Naive B cell (primary cell): ENCODE data around the gene PNLIPRP1. TPM values are rescaled to one million over a fixed set of nuclear protein-coding genes. Genes with fewer than 3 reads are reported as not detected.

Experiments used
- ATAC-seq, 2 donors: fragments of 150-1000 bp; cut with Tn5 transposase; 2 replicates each; pipeline ENCODE4 v1.10.0; 2021; ENCODE audit warnings: low read depth in 2 of 2, mild to moderate bottlenecking in 2 of 2, moderate library complexity in 2 of 2
- DNase-seq: peaks from one replicate; pipeline ENCODE4 v3.0.0; 2022
- H3K27ac Mint-ChIP-seq, 6 donors: one replicate each; pipeline ENCODE4 v1.8.0; 2020 to 2022; ENCODE audit warnings: mild to moderate bottlenecking in 6 of 6, mixed read lengths in 6 of 6, moderate library complexity in 5 of 6, inconsistent platforms in 2 of 6
- H3K27me3 Mint-ChIP-seq, 3 donors: one replicate each; pipeline ENCODE4 v1.8.0; 2021 to 2022; ENCODE audit warnings: mixed read lengths in 3 of 3, mild to moderate bottlenecking in 1 of 3
- H3K36me3 Mint-ChIP-seq, 2 donors: one replicate each; pipeline ENCODE4 v1.8.0; 2020 to 2022; ENCODE audit warnings: mixed read lengths in 2 of 2, inconsistent platforms in 1 of 2, mild to moderate bottlenecking in 1 of 2
- H3K4me1 Mint-ChIP-seq, 3 donors: one replicate each; pipeline ENCODE4 v1.8.0; 2020 to 2022; ENCODE audit warnings: mixed read lengths in 3 of 3, inconsistent platforms in 1 of 3, mild to moderate bottlenecking in 1 of 3, moderate library complexity in 1 of 3
- H3K4me3 Mint-ChIP-seq, 8 donors: one replicate each; pipeline ENCODE4 v1.8.0; 2020 to 2022; ENCODE audit warnings: mild to moderate bottlenecking in 8 of 8, mixed read lengths in 8 of 8, moderate library complexity in 8 of 8, inconsistent platforms in 2 of 8
- H3K9me3 Mint-ChIP-seq, 7 donors: one replicate each; pipeline ENCODE4 v1.8.0; 2020 to 2022; ENCODE audit warnings: mixed read lengths in 7 of 7, mild to moderate bottlenecking in 5 of 7, inconsistent platforms in 2 of 7, moderate library complexity in 1 of 7
- polyA plus RNA-seq, 6 donors: library from polyadenylated mRNA; unstranded; fragments of 300-500 nt; fragmentation: Illumina TruSeq; gene quantifications; one replicate each; pipeline ENCODE4 v1.2.3, GENCODE V29; 2021; ENCODE audit warnings: low read depth in 6 of 6

The PNLIPRP1 gene
- not detected for polyA plus RNA-seq

GRCh38 chr10:116590590-116591444, at the start of gene PNLIPRP1:
Gene PNLIPRP1, plus strand, starts transcription at chr10:116590959. Its CDS starts 171 bp downstream, at chr10:116591130.
- peaks cover 0 to 16% (median 3%) of the 10 kb centered on the region in 7 donors for H3K9me3 Mint-ChIP-seq
- no peaks in the 10 kb centered on the region for H3K4me1 Mint-ChIP-seq
- ATAC-seq, result no peak
- DNase-seq, result no peak
- no peak within 1 kb of the TSS for H3K27ac Mint-ChIP-seq
- H3K27me3 Mint-ChIP-seq, result no peaks in the 10 kb centered on the region
- H3K4me3 Mint-ChIP-seq, result no peak within 1 kb of the TSS
- no peaks in the 10 kb centered on the region for H3K36me3 Mint-ChIP-seq

GRCh38 chr10:116542007-116542677, 48.6 kb upstream of the PNLIPRP1 start:
- Mint-ChIP-seq H3K36me3 (no peaks in the 10 kb centered on the region), H3K4me1 (no peaks in the 10 kb centered on the region), H3K27ac (no peak overlapping the region), H3K4me3 (no peak overlapping the region), H3K9me3 (peaks cover under 1 to 12% (median 4%) of the 10 kb centered on the region in 7 donors), H3K27me3 (peaks cover 0 to 5% (median 0%) of the 10 kb centered on the region in 3 donors)
- no peak for DNase-seq
- no peak for ATAC-seq

GRCh38 chr10:116545122-116545521, 45.6 kb upstream of the PNLIPRP1 start:
- no peak for ATAC-seq
- Mint-ChIP-seq H3K9me3 (peaks cover 0 to 5% (median under 1%) of the 10 kb centered on the region in 7 donors), H3K27ac (no peak overlapping the region), H3K36me3 (no peaks in the 10 kb centered on the region), H3K27me3 (peaks cover 0 to 5% (median 4%) of the 10 kb centered on the region in 3 donors), H3K4me3 (no peak overlapping the region), H3K4me1 (no peaks in the 10 kb centered on the region)
- no peak for DNase-seq

- H3K27ac Mint-ChIP-seq, result no peak within 1 kb of the TSS
- no peak within 1 kb of the TSS for H3K4me3 Mint-ChIP-seq
- peaks cover 0 to 4% (median 3%) of the 10 kb centered on the region in 3 donors for H3K27me3 Mint-ChIP-seq
- DNase-seq (no peak), ATAC-seq (no peak)
- no peaks in the 10 kb centered on the region for H3K36me3 Mint-ChIP-seq
- peaks cover 0 to 4% (median 0%) of the 10 kb centered on the region in 7 donors for H3K9me3 Mint-ChIP-seq
- no peaks in the 10 kb centered on the region for H3K4me1 Mint-ChIP-seq
These were observed 45.0 kb upstream of the PNLIPRP1 start, which contains the start of gene PNLIP for GRCh38 chr10:116545756-116546155. Gene PNLIP, plus strand, starts transcription at chr10:116545931. Its CDS starts 162 bp downstream, at chr10:116546093.

GRCh38 chr10:116548301-116548700, 42.5 kb upstream of the PNLIPRP1 start:
- no peak for ATAC-seq
- H3K36me3 Mint-ChIP-seq, result no peaks in the 10 kb centered on the region

GRCh38 chr10:116553378-116553980, 37.3 kb upstream of the PNLIPRP1 start:
- Mint-ChIP-seq H3K4me1 (no peaks in the 10 kb centered on the region), H3K27ac (no peak overlapping the region), H3K4me3 (no peak overlapping the region), H3K27me3 (no peaks in the 10 kb centered on the region), H3K36me3 (no peaks in the 10 kb centered on the region), H3K9me3 (peaks cover 0 to 6% (median 0%) of the 10 kb centered on the region in 7 donors)
- ATAC-seq (no peak), DNase-seq (no peak)

More at GRCh38 chr10:116548301-116548700, 42.5 kb upstream of the PNLIPRP1 start:
- H3K9me3 Mint-ChIP-seq, result peaks cover 0 to 4% (median 0%) of the 10 kb centered on the region in 7 donors
- peaks cover 0 to 4% (median 0%) of the 10 kb centered on the region in 3 donors for H3K27me3 Mint-ChIP-seq
- H3K27ac Mint-ChIP-seq, result no peak overlapping the region
- H3K4me3 Mint-ChIP-seq, result no peak overlapping the region
- no peaks in the 10 kb centered on the region for H3K4me1 Mint-ChIP-seq
- DNase-seq, result no peak

GRCh38 chr10:116554628-116555027, 36.1 kb upstream of the PNLIPRP1 start:
- no peak for DNase-seq
- Mint-ChIP-seq H3K27me3 (no peaks in the 10 kb centered on the region), H3K27ac (no peak overlapping the region), H3K9me3 (peaks cover 0 to 6% (median 0%) of the 10 kb centered on the region in 7 donors), H3K4me1 (no peaks in the 10 kb centered on the region), H3K36me3 (no peaks in the 10 kb centered on the region), H3K4me3 (no peak overlapping the region)
- no peak for ATAC-seq

- peaks cover 0 to 6% (median 0%) of the 10 kb centered on the region in 7 donors for H3K9me3 Mint-ChIP-seq
- H3K27me3 Mint-ChIP-seq, result no peaks in the 10 kb centered on the region
- no peak overlapping the region for H3K4me3 Mint-ChIP-seq
- DNase-seq (no peak), ATAC-seq (no peak)
- no peaks in the 10 kb centered on the region for H3K4me1 Mint-ChIP-seq
- no peaks in the 10 kb centered on the region for H3K36me3 Mint-ChIP-seq
- H3K27ac Mint-ChIP-seq, result no peak overlapping the region
These were observed 34.9 kb upstream of the PNLIPRP1 start for GRCh38 chr10:116555880-116556279.

GRCh38 chr10:116557305-116557880, 33.4 kb upstream of the PNLIPRP1 start:
- Mint-ChIP-seq H3K4me3 (no peak overlapping the region), H3K27me3 (peaks cover 0 to 6% (median 4%) of the 10 kb centered on the region in 3 donors), H3K4me1 (no peaks in the 10 kb centered on the region), H3K9me3 (peaks cover 0 to 6% (median 2%) of the 10 kb centered on the region in 7 donors), H3K36me3 (no peaks in the 10 kb centered on the region), H3K27ac (no peak overlapping the region)
- DNase-seq (no peak), ATAC-seq (no peak)

- Mint-ChIP-seq H3K27ac (no peak overlapping the region), H3K4me1 (no peaks in the 10 kb centered on the region), H3K36me3 (no peaks in the 10 kb centered on the region), H3K27me3 (peaks cover 4 to 7% (median 6%) of the 10 kb centered on the region in 3 donors), H3K4me3 (no peak overlapping the region), H3K9me3 (peaks cover 0 to 13% (median 0%) of the 10 kb centered on the region in 7 donors)
- no peak for ATAC-seq
- DNase-seq, result no peak
These were observed 25.2 kb upstream of the PNLIPRP1 start for GRCh38 chr10:116565534-116565933.

GRCh38 chr10:116566932-116567331, 23.8 kb upstream of the PNLIPRP1 start:
- Mint-ChIP-seq H3K27ac (no peak overlapping the region), H3K9me3 (peaks cover 0 to 13% (median 0%) of the 10 kb centered on the region in 7 donors), H3K4me1 (no peaks in the 10 kb centered on the region), H3K27me3 (peaks cover 0 to 7% (median 4%) of the 10 kb centered on the region in 3 donors), H3K4me3 (peak overlapping the region in 1 of 8 donors; percentile 82), H3K36me3 (no peaks in the 10 kb centered on the region)
- ATAC-seq, result no peak
- DNase-seq, result no peak

GRCh38 chr10:116567335-116567734, 23.4 kb upstream of the PNLIPRP1 start:
- no peak overlapping the region for H3K27ac Mint-ChIP-seq
- peaks cover 0 to 4% (median 3%) of the 10 kb centered on the region in 3 donors for H3K27me3 Mint-ChIP-seq
- H3K4me3 Mint-ChIP-seq, result no peak overlapping the region
- H3K4me1 Mint-ChIP-seq, result no peaks in the 10 kb centered on the region
- peaks cover 0 to 10% (median 0%) of the 10 kb centered on the region in 7 donors for H3K9me3 Mint-ChIP-seq
- no peaks in the 10 kb centered on the region for H3K36me3 Mint-ChIP-seq
- DNase-seq (no peak), ATAC-seq (no peak)

GRCh38 chr10:116574797-116575196, 16.0 kb upstream of the PNLIPRP1 start:
- H3K36me3 Mint-ChIP-seq, result no peaks in the 10 kb centered on the region
- H3K4me3 Mint-ChIP-seq, result no peak overlapping the region
- H3K9me3 Mint-ChIP-seq, result peaks cover 0 to 12% (median 5%) of the 10 kb centered on the region in 7 donors
- ATAC-seq (no peak), DNase-seq (no peak)
- no peaks in the 10 kb centered on the region for H3K4me1 Mint-ChIP-seq
- H3K27ac Mint-ChIP-seq, result no peak overlapping the region
- no peaks in the 10 kb centered on the region for H3K27me3 Mint-ChIP-seq
